Measurements from ENCODE around the gene ERP44. TPM values are rescaled to one million over a fixed set of nuclear protein-coding genes. Genes with fewer than 3 reads are reported as not detected.

The ERP44 gene
- total RNA-seq, 4 donors from 2014 or later: 7.0 to 10.8 (median 9.7) TPM

- in situ Hi-C loops (cut with MboI; ENCODE audit: low sequenced_read_pairs in 4 of 4): no loop called here
- ATAC-seq (peak; percentile 99 to 100), DNase-seq (peak; percentile 87 to 92)
- intact Hi-C loops (cut with DNase I; ENCODE audit: low total_unique reads): loop anchor here (1.0 to 5.0 kb wide), 3 partner anchors 12 to 889 kb away; partner anchors contain the start of genes ALG2, INVS and SEC61B
- peaks cover 0 to 19% of the 10 kb centered on the region in 2 donors for H3K36me3 ChIP-seq
- H3K27ac ChIP-seq: peak overlapping the region; percentile 60 to 72 (median 66)
- peaks cover 11 to 37% of the 10 kb centered on the region in 2 donors for H3K4me1 ChIP-seq
- no peaks in the 10 kb centered on the region for H3K9me3 ChIP-seq
- H3K27me3 ChIP-seq: no peaks in the 10 kb centered on the region
- no peak for TF ChIP-seq POLR2A (IDR thresholded peaks at IDR 0.05)
- no peak for TF ChIP-seq CTCF (IDR thresholded peaks at IDR 0.05 in 4 of 5, conservative IDR thresholded peaks at IDR 0.05 in 1 of 5)
- H3K4me3 ChIP-seq: no peak overlapping the region
Observed at GRCh38 chr9:100111235-100111634, 12.4 kb upstream of the ERP44 start.

- intact Hi-C loops (cut with DNase I; ENCODE audit: low total_unique reads): no loop called here
- DNase-seq (no peak), ATAC-seq (no peak)
- Histone ChIP-seq H3K9me3 (no peaks in the 10 kb centered on the region), H3K27me3 (no peaks in the 10 kb centered on the region), H3K27ac (no peak overlapping the region), H3K4me3 (no peak overlapping the region), H3K4me1 (peaks cover 11 to 34% of the 10 kb centered on the region in 2 donors), H3K36me3 (peaks cover 0 to 43% of the 10 kb centered on the region in 2 donors)
- TF ChIP-seq POLR2A (IDR thresholded peaks at IDR 0.05) (no peak), CTCF (IDR thresholded peaks at IDR 0.05 in 4 of 5, conservative IDR thresholded peaks at IDR 0.05 in 1 of 5) (no peak)
- in situ Hi-C loops (cut with MboI; ENCODE audit: low sequenced_read_pairs in 4 of 4): no loop called here
Observed at GRCh38 chr9:100108559-100108958, 9.8 kb upstream of the ERP44 start.

GRCh38 chr9:100106616-100107015 lies 7.8 kb upstream of the ERP44 start:
- peaks cover 0 to 43% of the 10 kb centered on the region in 2 donors for H3K36me3 ChIP-seq

GRCh38 chr9:100105861-100106260 lies 7.1 kb upstream of the ERP44 start:
- intact Hi-C loops (cut with DNase I; ENCODE audit: low total_unique reads): no loop called here

More at GRCh38 chr9:100106616-100107015, 7.8 kb upstream of the ERP44 start:
- no peak for ATAC-seq
- Histone ChIP-seq H3K4me3 (no peak overlapping the region), H3K27me3 (no peaks in the 10 kb centered on the region), H3K4me1 (peaks cover 11 to 30% of the 10 kb centered on the region in 2 donors), H3K9me3 (no peaks in the 10 kb centered on the region), H3K27ac (peak overlapping the region in 1 of 4 donors; percentile 9)
- intact Hi-C loops (cut with DNase I; ENCODE audit: low total_unique reads): no loop called here
- in situ Hi-C loops (cut with MboI; ENCODE audit: low sequenced_read_pairs in 4 of 4): no loop called here
- DNase-seq: no peak
- no peak for TF ChIP-seq CTCF (IDR thresholded peaks at IDR 0.05 in 4 of 5, conservative IDR thresholded peaks at IDR 0.05 in 1 of 5)
- no peak for TF ChIP-seq POLR2A (IDR thresholded peaks at IDR 0.05)

More at GRCh38 chr9:100105861-100106260, 7.1 kb upstream of the ERP44 start:
- in situ Hi-C loops (cut with MboI; ENCODE audit: low sequenced_read_pairs in 4 of 4): no loop called here
- Histone ChIP-seq H3K9me3 (no peaks in the 10 kb centered on the region), H3K4me1 (peaks cover 8 to 23% of the 10 kb centered on the region in 2 donors), H3K4me3 (no peak overlapping the region), H3K27me3 (no peaks in the 10 kb centered on the region), H3K27ac (no peak overlapping the region), H3K36me3 (peaks cover 0 to 43% of the 10 kb centered on the region in 2 donors)
- no peak for ATAC-seq
- no peak for DNase-seq
- TF ChIP-seq POLR2A (IDR thresholded peaks at IDR 0.05): no peak
- TF ChIP-seq CTCF (IDR thresholded peaks at IDR 0.05 in 4 of 5, conservative IDR thresholded peaks at IDR 0.05 in 1 of 5): no peak
